GM12878 (cell line): ENCODE measurements around the gene GPR62. TPM values are rescaled to one million over a fixed set of nuclear protein-coding genes. Genes with fewer than 3 reads are reported as not detected.
A peak's percentile ranks its signal among the peaks of the same experiment; 100 is the strongest.

ENCODE experiments used
- ATF7 ChIP-seq: fragments of 450-650 bp; IDR thresholded peaks from 2 replicates; pipeline ENCODE4 v1.6.1; 2016; ENCODE audit warnings: low read depth, mild to moderate bottlenecking
- BACH1 ChIP-seq: fragments of 450-650 bp; IDR thresholded peaks from 2 replicates; pipeline ENCODE4 v1.6.1; 2017; ENCODE audit warnings: mild to moderate bottlenecking, borderline replicate concordance
- BCL11A ChIP-seq: IDR thresholded peaks from 2 replicates; pipeline ENCODE4 v1.6.1; 2011; ENCODE audit warnings: low read depth, low read length
- IKZF1 ChIP-seq: fragments of 450-650 bp; conservative IDR thresholded peaks from 2 replicates; pipeline ENCODE4 v1.6.1; 2017; ENCODE audit warnings: antibody characterized with exemption, mild to moderate bottlenecking
- KAT2A ChIP-seq: conservative IDR thresholded peaks from 2 replicates; pipeline ENCODE4 v1.6.1; 2011; ENCODE audit warnings: low read depth, low read length; ENCODE audit not compliant: control insufficient read depth
- MEF2B ChIP-seq: fragments of 450-650 bp; IDR thresholded peaks from 2 replicates; pipeline ENCODE4 v1.6.1; 2018; ENCODE audit warnings: mild to moderate bottlenecking, moderate library complexity; ENCODE audit not compliant: partially characterized antibody, poor library complexity, severe bottlenecking
- NFYA ChIP-seq: IDR thresholded peaks from 2 replicates; pipeline ENCODE4 v1.6.1; 2011; ENCODE audit warnings: low read depth, mild to moderate bottlenecking, low read length, improper control_type of control experiment, borderline replicate concordance
- NR2F1 ChIP-seq: fragments of 450-650 bp; conservative IDR thresholded peaks from 2 replicates; pipeline ENCODE4 v1.6.1; 2017; ENCODE audit warnings: mild to moderate bottlenecking
- RAD21 ChIP-seq: IDR thresholded peaks from 2 replicates; pipeline ENCODE4 v1.6.1; 2011; ENCODE audit warnings: mild to moderate bottlenecking, low read depth, low read length, moderate library complexity; ENCODE audit not compliant: insufficient read depth
- RUNX3 ChIP-seq: IDR thresholded peaks from 2 replicates; pipeline ENCODE4 v1.6.1; 2012; ENCODE audit warnings: low read length, inconsistent platforms
- SMAD5 ChIP-seq: IDR thresholded peaks from 2 replicates; pipeline ENCODE4 v1.6.1; 2016; ENCODE audit warnings: antibody characterized with exemption, low read depth
- SREBF1 ChIP-seq: IDR thresholded peaks from 2 replicates; pipeline ENCODE4 v1.6.1; 2012; ENCODE audit warnings: mild to moderate bottlenecking, low read length
- SUPT20H ChIP-seq: IDR thresholded peaks from 2 replicates; pipeline ENCODE4 v1.6.1; 2011; ENCODE audit warnings: low read depth, mild to moderate bottlenecking, low read length, moderate library complexity, borderline replicate concordance; ENCODE audit not compliant: control insufficient read depth
- SUZ12 ChIP-seq: fragments of 200-600 bp; sonication (generic); IDR thresholded peaks from one replicate; pipeline ENCODE4 v1.6.1; 2018; ENCODE audit warnings: antibody characterized with exemption, mild to moderate bottlenecking; ENCODE audit not compliant: unreplicated experiment
- TCF12 ChIP-seq: IDR thresholded peaks from 2 replicates; pipeline ENCODE4 v1.6.1; 2011; ENCODE audit warnings: low read depth, mild to moderate bottlenecking, low read length
- TCF3 ChIP-seq: IDR thresholded peaks from 2 replicates; pipeline ENCODE4 v1.6.1; 2012; ENCODE audit warnings: low read depth, mild to moderate bottlenecking, low read length, borderline replicate concordance; ENCODE audit not compliant: insufficient read depth
- YY1 ChIP-seq: IDR thresholded peaks from 2 replicates; pipeline ENCODE4 v1.6.1; 2011; ENCODE audit warnings: low read depth, mild to moderate bottlenecking, low read length
- ZBED1 ChIP-seq: IDR thresholded peaks from 2 replicates; pipeline ENCODE4 v1.6.1; 2016; ENCODE audit warnings: borderline replicate concordance
- polyA plus RNA-seq, 11 experiments: library from polyadenylated mRNA; depleted of rRNA in 4 of 11; unstranded in 6 of 11; stranded (reverse) in 5 of 11; fragments of >200 nt; fragmentation: Nextera tagmentation in 4 of 11; fragmentation: Illumina TruSeq in 1 of 11; extraction: Ambion mirVana in 4 of 11; extraction: Trizol in 1 of 11; gene quantifications; 1 replicate in 1 of 11; 2 replicates in 10 of 11; pipeline versions ENCODE4 v1.2.1 to v1.2.3, GENCODE V29; 2011 to 2016; ENCODE audit warnings: inconsistent platforms in 2 of 11, missing spikeins in 2 of 11, low read depth in 1 of 11
- total RNA-seq, 4 experiments: library from RNA; depleted of rRNA in 3 of 4; stranded (reverse); fragments of >200 nt in 3 of 4; fragmentation: Illumina TruSeq in 1 of 4; extraction: Trizol in 1 of 4; gene quantifications; 2 replicates each; pipeline versions ENCODE4 v1.2.1 to v1.2.3, GENCODE V29; 2013 to 2021
- TF ChIP-seq, protein P1 (sequence below), 3 experiments: IDR thresholded peaks in 2 of 3; conservative IDR thresholded peaks in 1 of 3; 2 replicates each; pipeline ENCODE4 v1.5.1; 2011; ENCODE audit warnings: low read depth in 3 of 3, low read length in 3 of 3, mild to moderate bottlenecking in 3 of 3, control low read depth in 2 of 3, moderate library complexity in 2 of 3, inconsistent platforms in 1 of 3, mixed read lengths in 1 of 3; ENCODE audit not compliant: control insufficient read depth in 2 of 3, insufficient read depth in 1 of 3; ENCODE audit errors: extremely low read depth in 1 of 3
- TF ChIP-seq, protein P2 (sequence below): IDR thresholded peaks from 2 replicates; pipeline ENCODE4 v1.6.1; 2011; ENCODE audit warnings: low read depth, mild to moderate bottlenecking, low read length, moderate library complexity, borderline replicate concordance; ENCODE audit errors: extremely low read depth
- TF ChIP-seq, protein P3 (sequence below): fragments of 450-650 bp; IDR thresholded peaks from 2 replicates; pipeline ENCODE4 v1.6.1; 2016; ENCODE audit warnings: mild to moderate bottlenecking
- TF ChIP-seq, protein P4 (sequence below): IDR thresholded peaks from 2 replicates; pipeline ENCODE4 v1.6.1; 2011; ENCODE audit warnings: borderline replicate concordance, low read depth, mild to moderate bottlenecking, moderate library complexity, low read length; ENCODE audit not compliant: insufficient read depth, poor library complexity, severe bottlenecking
- TF ChIP-seq, protein P5 (sequence below): fragments of 450-650 bp; IDR thresholded peaks from 2 replicates; pipeline ENCODE4 v1.6.1; 2017; ENCODE audit warnings: mild to moderate bottlenecking

GPR62 gene
- total and polyA plus RNA-seq, 10 of the 15 experiments (the other 5 are each of a cell fraction or from before 2014, with no cell fraction given) = not detected

DNA sequence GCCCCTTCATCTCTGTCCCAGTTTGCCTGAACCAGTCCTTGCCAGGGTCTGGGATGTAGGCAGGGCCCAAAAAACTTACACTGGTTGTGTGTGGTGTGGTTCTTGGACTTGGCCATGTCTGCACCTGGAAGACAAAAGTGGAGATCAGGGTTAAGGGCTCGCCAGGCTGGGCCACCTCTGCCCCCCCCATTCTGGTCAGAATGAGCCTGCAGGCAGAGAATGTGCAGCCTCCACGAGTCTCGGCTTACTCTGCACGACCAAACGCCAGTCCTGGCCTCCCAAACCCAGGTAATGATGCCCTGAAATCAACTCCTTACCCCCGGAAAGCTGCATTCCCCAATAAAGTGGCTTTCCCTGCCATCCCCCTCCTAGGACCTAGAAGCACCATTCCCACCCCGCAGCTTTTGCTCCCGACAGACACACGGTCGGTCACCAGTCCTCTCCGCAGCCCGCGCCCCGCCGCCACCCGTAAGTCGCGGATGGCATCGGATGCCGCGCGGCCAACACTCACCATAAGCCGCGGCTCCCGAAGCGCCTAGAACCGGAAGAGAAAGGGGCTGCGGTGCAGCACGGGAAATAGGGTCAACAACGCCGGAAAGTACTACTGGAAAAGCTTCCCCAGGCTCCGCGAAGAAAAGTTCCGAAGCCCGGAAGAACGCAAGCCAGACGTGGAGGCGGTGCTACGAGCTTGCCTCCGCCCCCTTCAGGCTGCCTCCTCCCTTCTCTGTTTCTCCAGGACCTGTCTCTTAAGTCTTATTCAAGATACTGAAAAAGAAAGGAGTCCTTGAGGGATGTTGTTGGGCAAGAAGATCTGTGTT lies 40.4 kb downstream of the GPR62 start, which contains the start of gene RPL29 (continued):
- TF ChIP-seq, protein P1, sequence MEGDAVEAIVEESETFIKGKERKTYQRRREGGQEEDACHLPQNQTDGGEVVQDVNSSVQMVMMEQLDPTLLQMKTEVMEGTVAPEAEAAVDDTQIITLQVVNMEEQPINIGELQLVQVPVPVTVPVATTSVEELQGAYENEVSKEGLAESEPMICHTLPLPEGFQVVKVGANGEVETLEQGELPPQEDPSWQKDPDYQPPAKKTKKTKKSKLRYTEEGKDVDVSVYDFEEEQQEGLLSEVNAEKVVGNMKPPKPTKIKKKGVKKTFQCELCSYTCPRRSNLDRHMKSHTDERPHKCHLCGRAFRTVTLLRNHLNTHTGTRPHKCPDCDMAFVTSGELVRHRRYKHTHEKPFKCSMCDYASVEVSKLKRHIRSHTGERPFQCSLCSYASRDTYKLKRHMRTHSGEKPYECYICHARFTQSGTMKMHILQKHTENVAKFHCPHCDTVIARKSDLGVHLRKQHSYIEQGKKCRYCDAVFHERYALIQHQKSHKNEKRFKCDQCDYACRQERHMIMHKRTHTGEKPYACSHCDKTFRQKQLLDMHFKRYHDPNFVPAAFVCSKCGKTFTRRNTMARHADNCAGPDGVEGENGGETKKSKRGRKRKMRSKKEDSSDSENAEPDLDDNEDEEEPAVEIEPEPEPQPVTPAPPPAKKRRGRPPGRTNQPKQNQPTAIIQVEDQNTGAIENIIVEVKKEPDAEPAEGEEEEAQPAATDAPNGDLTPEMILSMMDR (IDR thresholded peaks at IDR 0.05 in 2 of 3, conservative IDR thresholded peaks at IDR 0.05 in 1 of 3; ENCODE audit: control insufficient read depth in 2 of 3, extremely low read depth in 1 of 3, insufficient read depth in 1 of 3, low read depth in 3 of 3, low read length in 3 of 3) = no peak
- peak; percentile 71 for TF ChIP-seq TCF12
- TF ChIP-seq SUZ12 = no peak
- peak; percentile 93 for TF ChIP-seq IKZF1
- TF ChIP-seq ZBED1 = peak; percentile 79
- TF ChIP-seq YY1 = peak; percentile 88
- no peak for TF ChIP-seq RAD21
- no peak for TF ChIP-seq NFYA
- TF ChIP-seq, protein P2, sequence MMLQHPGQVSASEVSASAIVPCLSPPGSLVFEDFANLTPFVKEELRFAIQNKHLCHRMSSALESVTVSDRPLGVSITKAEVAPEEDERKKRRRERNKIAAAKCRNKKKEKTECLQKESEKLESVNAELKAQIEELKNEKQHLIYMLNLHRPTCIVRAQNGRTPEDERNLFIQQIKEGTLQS = no peak
- peak; percentile 97 for TF ChIP-seq SMAD5
- TF ChIP-seq KAT2A = no peak; the same call in 1 of the 2 replicates
- peak; percentile 37; the same call in 1 of the 2 replicates for TF ChIP-seq ATF7
- TF ChIP-seq NR2F1 = peak; percentile 56; the same call in 1 of the 2 replicates
- TF ChIP-seq, protein P3, sequence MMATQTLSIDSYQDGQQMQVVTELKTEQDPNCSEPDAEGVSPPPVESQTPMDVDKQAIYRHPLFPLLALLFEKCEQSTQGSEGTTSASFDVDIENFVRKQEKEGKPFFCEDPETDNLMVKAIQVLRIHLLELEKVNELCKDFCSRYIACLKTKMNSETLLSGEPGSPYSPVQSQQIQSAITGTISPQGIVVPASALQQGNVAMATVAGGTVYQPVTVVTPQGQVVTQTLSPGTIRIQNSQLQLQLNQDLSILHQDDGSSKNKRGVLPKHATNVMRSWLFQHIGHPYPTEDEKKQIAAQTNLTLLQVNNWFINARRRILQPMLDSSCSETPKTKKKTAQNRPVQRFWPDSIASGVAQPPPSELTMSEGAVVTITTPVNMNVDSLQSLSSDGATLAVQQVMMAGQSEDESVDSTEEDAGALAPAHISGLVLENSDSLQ = peak; percentile 74
- peak; percentile 89 for TF ChIP-seq SREBF1
- peak; percentile 62; the same call in 1 of the 2 replicates for TF ChIP-seq BACH1
- TF ChIP-seq SUPT20H = no peak
- TF ChIP-seq, protein P4, sequence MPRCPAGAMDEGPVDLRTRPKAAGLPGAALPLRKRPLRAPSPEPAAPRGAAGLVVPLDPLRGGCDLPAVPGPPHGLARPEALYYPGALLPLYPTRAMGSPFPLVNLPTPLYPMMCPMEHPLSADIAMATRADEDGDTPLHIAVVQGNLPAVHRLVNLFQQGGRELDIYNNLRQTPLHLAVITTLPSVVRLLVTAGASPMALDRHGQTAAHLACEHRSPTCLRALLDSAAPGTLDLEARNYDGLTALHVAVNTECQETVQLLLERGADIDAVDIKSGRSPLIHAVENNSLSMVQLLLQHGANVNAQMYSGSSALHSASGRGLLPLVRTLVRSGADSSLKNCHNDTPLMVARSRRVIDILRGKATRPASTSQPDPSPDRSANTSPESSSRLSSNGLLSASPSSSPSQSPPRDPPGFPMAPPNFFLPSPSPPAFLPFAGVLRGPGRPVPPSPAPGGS = no peak
- peak; percentile 89 for TF ChIP-seq RUNX3
- TF ChIP-seq MEF2B = peak; percentile 33
- TF ChIP-seq, protein P5, sequence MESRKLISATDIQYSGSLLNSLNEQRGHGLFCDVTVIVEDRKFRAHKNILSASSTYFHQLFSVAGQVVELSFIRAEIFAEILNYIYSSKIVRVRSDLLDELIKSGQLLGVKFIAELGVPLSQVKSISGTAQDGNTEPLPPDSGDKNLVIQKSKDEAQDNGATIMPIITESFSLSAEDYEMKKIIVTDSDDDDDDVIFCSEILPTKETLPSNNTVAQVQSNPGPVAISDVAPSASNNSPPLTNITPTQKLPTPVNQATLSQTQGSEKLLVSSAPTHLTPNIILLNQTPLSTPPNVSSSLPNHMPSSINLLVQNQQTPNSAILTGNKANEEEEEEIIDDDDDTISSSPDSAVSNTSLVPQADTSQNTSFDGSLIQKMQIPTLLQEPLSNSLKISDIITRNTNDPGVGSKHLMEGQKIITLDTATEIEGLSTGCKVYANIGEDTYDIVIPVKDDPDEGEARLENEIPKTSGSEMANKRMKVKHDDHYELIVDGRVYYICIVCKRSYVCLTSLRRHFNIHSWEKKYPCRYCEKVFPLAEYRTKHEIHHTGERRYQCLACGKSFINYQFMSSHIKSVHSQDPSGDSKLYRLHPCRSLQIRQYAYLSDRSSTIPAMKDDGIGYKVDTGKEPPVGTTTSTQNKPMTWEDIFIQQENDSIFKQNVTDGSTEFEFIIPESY = no peak; the same call in 1 of the 2 replicates
- TF ChIP-seq TCF3 = peak; percentile 55; the same call in 1 of the 2 replicates
- TF ChIP-seq BCL11A = no peak
